OCI-LY7 (cell line): ENCODE data around the gene RPL22. TPM values are rescaled to one million over a fixed set of nuclear protein-coding genes. Genes with fewer than 3 reads are reported as not detected.

Experiments used
- BruUV-seq: library from RNA; stranded (reverse); fragments of 400-500 nt; replicated peaks from 2 replicates; lab custom pipeline; 2021; lab: Mats Ljungman, UMichigan
- CTCF ChIA-PET: fragments of 300-600 bp; sonication (Branson Sonifier 250); formaldehyde crosslinking; loops from one replicate; lab custom pipeline; 2022; ENCODE audit warnings: antibody characterized with exemption; ENCODE audit not compliant: unreplicated experiment; lab: Charles Lee
- POLR2A ChIA-PET: fragments of 300-600 bp; sonication (Branson Sonifier 250); formaldehyde crosslinking; loops from one replicate; lab custom pipeline; 2022; ENCODE audit warnings: antibody characterized with exemption; lab: Charles Lee
- DNase-seq: peaks from one replicate; pipeline ENCODE4 v3.0.0-alpha.2; 2015; ENCODE audit warnings: low spot score
- H2AFZ ChIP-seq: fragments of 200-600 bp; sonication (generic), shearing (Covaris generic); 2 replicates; pipeline ENCODE4 v1.6.1; 2014; ENCODE audit warnings: mild to moderate bottlenecking, antibody characterized with exemption, low read length, moderate library complexity
- H3K27ac ChIP-seq: fragments of 200-600 bp; sonication (generic); 2 replicates; pipeline ENCODE4 v1.5.1; 2014; ENCODE audit warnings: mixed run types, low read depth, mild to moderate bottlenecking, moderate library complexity, low read length, inconsistent platforms; ENCODE audit not compliant: poor library complexity, severe bottlenecking
- H3K36me3 ChIP-seq: fragments of 200-600 bp; sonication (generic); 2 replicates; pipeline ENCODE4 v1.6.1; 2014; ENCODE audit warnings: mild to moderate bottlenecking, antibody characterized with exemption, low read length, moderate library complexity, mixed read lengths; ENCODE audit not compliant: insufficient read depth
- H3K4me1 ChIP-seq: fragments of 200-600 bp; sonication (generic); 2 replicates; pipeline ENCODE4 v1.5.1; 2014; ENCODE audit warnings: mild to moderate bottlenecking, low read length; ENCODE audit not compliant: insufficient read depth, poor library complexity, severe bottlenecking
- H3K4me2 ChIP-seq: fragments of 200-600 bp; sonication (generic); 2 replicates; pipeline ENCODE4 v1.6.1; 2014; ENCODE audit warnings: mild to moderate bottlenecking, low read length
- H3K4me3 ChIP-seq: fragments of 200-600 bp; sonication (generic); 2 replicates; pipeline ENCODE4 v1.5.1; 2014; ENCODE audit warnings: mild to moderate bottlenecking, low read depth, low read length; ENCODE audit not compliant: poor library complexity, severe bottlenecking
- H3K79me2 ChIP-seq: fragments of 200-600 bp; sonication (generic); 2 replicates; pipeline ENCODE4 v1.6.1; 2016; ENCODE audit warnings: low read depth, mild to moderate bottlenecking, low read length, moderate library complexity, mixed read lengths; ENCODE audit not compliant: insufficient read depth
- H3K9me2 ChIP-seq: fragments of 200-600 bp; sonication (generic); 2 replicates; pipeline ENCODE4 v1.6.1; 2016; ENCODE audit warnings: mild to moderate bottlenecking, low read length, mixed read lengths; ENCODE audit not compliant: insufficient read depth
- H3K9me3 ChIP-seq: fragments of 200-600 bp; sonication (generic); 2 replicates; pipeline ENCODE4 v1.6.1; 2014; ENCODE audit warnings: mild to moderate bottlenecking, mixed run types, low read length, mixed read lengths
- H4K20me1 ChIP-seq: fragments of 200-600 bp; sonication (generic); 2 replicates; pipeline ENCODE4 v1.6.1; 2014; ENCODE audit warnings: mild to moderate bottlenecking, antibody characterized with exemption, low read length, moderate library complexity, mixed read lengths; ENCODE audit not compliant: insufficient read depth
- CTCF ChIP-seq: fragments of 200-600 bp; sonication (generic); conservative IDR thresholded peaks from 2 replicates; pipeline ENCODE4 v1.5.1; 2014; ENCODE audit warnings: mild to moderate bottlenecking, antibody characterized with exemption, low read length, moderate library complexity, mixed read lengths
- EZH2phosphoT487 ChIP-seq: fragments of 200-600 bp; sonication (generic); IDR thresholded peaks from 2 replicates; pipeline ENCODE4 v1.6.1; 2018; ENCODE audit warnings: low read depth, borderline replicate concordance, mild to moderate bottlenecking, mixed run types, antibody characterized with exemption, low read length, moderate library complexity, mixed read lengths
- intact Hi-C: fragments of 100-400 bp; cut with micrococcal nuclease; formaldehyde crosslinking; loops from one replicate; pipeline ENCODE4 v1.10.0; 2022; ENCODE audit not compliant: unreplicated experiment
- total RNA-seq, 2 experiments: library from RNA; depleted of rRNA in 1 of 2; stranded (reverse); fragments of >200 nt in 1 of 2; shearing (Covaris generic) in 1 of 2; gene quantifications; 2 replicates each; pipeline ENCODE4 v1.2.3, GENCODE V29; 2014 to 2022

Gene RPL22
- total RNA-seq, 2 experiments from 2014 or later: 249 to 589 TPM

- intact Hi-C loops: no loop called here
- H3K79me2 ChIP-seq: no peaks in the 10 kb centered on the region
- CTCF ChIA-PET: no interaction called here
- H3K36me3 ChIP-seq: no peaks in the 10 kb centered on the region
- H3K27ac ChIP-seq: no peak overlapping the region
- POLR2A ChIA-PET: no interaction called here
- TF ChIP-seq EZH2phosphoT487 (no peak), CTCF (no peak)
- no peaks in the 10 kb centered on the region for H3K9me3 ChIP-seq
- no peak overlapping the region for H3K4me3 ChIP-seq
- H3K4me2 ChIP-seq: no peak overlapping the region
- no peaks in the 10 kb centered on the region for H3K9me2 ChIP-seq
- DNase-seq: no peak
- H3K4me1 ChIP-seq: no peaks in the 10 kb centered on the region
- no peak overlapping the region for H2AFZ ChIP-seq
- no peaks in the 10 kb centered on the region for H4K20me1 ChIP-seq
- BruUV-seq: no TSS peak
Measured at GRCh38 chr1:6142734-6143133, 56.7 kb downstream of the RPL22 start.

- Histone ChIP-seq H3K4me2 (no peak overlapping the region), H3K4me3 (no peak overlapping the region), H3K27ac (no peak overlapping the region), H3K9me3 (no peaks in the 10 kb centered on the region), H3K36me3 (no peaks in the 10 kb centered on the region), H3K4me1 (no peaks in the 10 kb centered on the region), H4K20me1 (no peaks in the 10 kb centered on the region), H2AFZ (no peak overlapping the region), H3K9me2 (no peaks in the 10 kb centered on the region), H3K79me2 (no peaks in the 10 kb centered on the region)
- ChIA-PET POLR2A (no interaction called here), CTCF (no interaction called here)
- DNase-seq: no peak
- no peak for TF ChIP-seq CTCF
- TF ChIP-seq EZH2phosphoT487: no peak
- intact Hi-C loops: no loop called here
- BruUV-seq: no TSS peak
Measured at GRCh38 chr1:6142036-6142621, 57.3 kb downstream of the RPL22 start.

- H3K27ac ChIP-seq: no peak overlapping the region
- no peaks in the 10 kb centered on the region for H4K20me1 ChIP-seq
- H3K79me2 ChIP-seq: no peaks in the 10 kb centered on the region
- peak; percentile 39 for DNase-seq
- POLR2A ChIA-PET: no interaction called here
- no TSS peak for BruUV-seq
- H3K4me2 ChIP-seq: no peak overlapping the region
- H2AFZ ChIP-seq: no peak overlapping the region
- no peaks in the 10 kb centered on the region for H3K9me2 ChIP-seq
- TF ChIP-seq CTCF (peak; percentile 55), EZH2phosphoT487 (no peak)
- no peaks in the 10 kb centered on the region for H3K4me1 ChIP-seq
- H3K4me3 ChIP-seq: no peak overlapping the region
- intact Hi-C loops: no loop called here
- no peaks in the 10 kb centered on the region for H3K9me3 ChIP-seq
- CTCF ChIA-PET: no interaction called here
- H3K36me3 ChIP-seq: no peaks in the 10 kb centered on the region
Measured at GRCh38 chr1:6141592-6141991, 57.8 kb downstream of the RPL22 start.
